Muscle of back (tissue), 11 donors: Measurements from ENCODE around the gene KHK. TPM values are rescaled to one million over a fixed set of nuclear protein-coding genes. Genes with fewer than 3 reads are reported as not detected.
"Not testable (repeated sequence)": the region's sequence is repeated elsewhere in the genome, so short reads cannot be mapped to it uniquely, and the experiment has no call there.

ENCODE experiments used
- DNase-seq, 3 donors: peaks; one replicate each; pipeline versions ENCODE4 v3.0.0 to v3.0.0-alpha.2; 2013
- polyA plus RNA-seq, 10 donors: library from polyadenylated mRNA; unstranded; fragments of 120-200 nt; gene quantifications; one replicate each; pipeline ENCODE4 v1.2.1, GENCODE V29; 2013; ENCODE audit not compliant: insufficient read length in 10 of 10

Gene KHK
- polyA plus RNA-seq, 10 donors, result 1.00 to 3.0 (median 2.5) TPM

GRCh38 chr2:27095745-27096651 is 9.4 kb downstream of the KHK start:
- peak in 2 of 3 donors; percentile 67 to 85 for DNase-seq

GRCh38 chr2:27096748-27097297 is 10.3 kb downstream of the KHK start:
- no peak for DNase-seq

GRCh38 chr2:27097341-27097740 is 10.8 kb downstream of the KHK start:
- no peak for DNase-seq

GRCh38 chr2:27099334-27099955 is 12.9 kb downstream of the KHK start:
- no peak for DNase-seq

- DNase-seq, result no peak
These were observed 13.5 kb downstream of the KHK start for GRCh38 chr2:27100036-27100435.

- DNase-seq, result no peak
These were observed 15.8 kb downstream of the KHK start for GRCh38 chr2:27102329-27102728.

- no peak for DNase-seq
These were observed 19.4 kb downstream of the KHK start for GRCh38 chr2:27105981-27106380.

GRCh38 chr2:27108221-27108620 is 21.6 kb downstream of the KHK start:
- no peak for DNase-seq

- DNase-seq, result no peak
These were observed 22.5 kb downstream of the KHK start for GRCh38 chr2:27109083-27109482.

GRCh38 chr2:27110603-27111352 is 24.2 kb downstream of the KHK start:
- DNase-seq, result not testable (repeated sequence)

GRCh38 chr2:27111392-27112078 is 25.0 kb downstream of the KHK start:
- DNase-seq, result not testable (repeated sequence)

GRCh38 chr2:27115519-27115918 is 28.9 kb downstream of the KHK start:
- no peak for DNase-seq

- no peak for DNase-seq
These were observed 31.5 kb downstream of the KHK start for GRCh38 chr2:27117995-27118524.

- no peak for DNase-seq
These were observed 32.2 kb downstream of the KHK start, which contains the start of gene CGREF1 for GRCh38 chr2:27118525-27119329. Gene CGREF1 (minus strand): TSS chr2:27119128. CDS start chr2:27104366, 14,762 bp downstream.

GRCh38 chr2:27119330-27119670 is 32.7 kb downstream of the KHK start:
- DNase-seq, result not testable (repeated sequence)

- DNase-seq, result no peak
These were observed 35.3 kb downstream of the KHK start for GRCh38 chr2:27121906-27122305.

- DNase-seq, result no peak
These were observed 36.2 kb downstream of the KHK start for GRCh38 chr2:27122791-27123190.

GRCh38 chr2:27123302-27124150 is 37.0 kb downstream of the KHK start, which contains the start of gene ABHD1:
Gene ABHD1 (plus strand): TSS chr2:27123815. CDS start chr2:27123949, 134 bp downstream.
- DNase-seq, result peak in 1 of 3 donors; percentile 66

- no peak for DNase-seq
These were observed 38.5 kb downstream of the KHK start for GRCh38 chr2:27125104-27125503.
